ENCODE results near the gene CNDP2. TPM values are rescaled to one million over a fixed set of nuclear protein-coding genes. Genes with fewer than 3 reads are reported as not detected.

Gene CNDP2
- total and polyA plus RNA-seq, 2 of the 13 experiments (the other 11 are each of a cell fraction or from before 2014, with no cell fraction given): 64.7 to 80.8 TPM

DNA sequence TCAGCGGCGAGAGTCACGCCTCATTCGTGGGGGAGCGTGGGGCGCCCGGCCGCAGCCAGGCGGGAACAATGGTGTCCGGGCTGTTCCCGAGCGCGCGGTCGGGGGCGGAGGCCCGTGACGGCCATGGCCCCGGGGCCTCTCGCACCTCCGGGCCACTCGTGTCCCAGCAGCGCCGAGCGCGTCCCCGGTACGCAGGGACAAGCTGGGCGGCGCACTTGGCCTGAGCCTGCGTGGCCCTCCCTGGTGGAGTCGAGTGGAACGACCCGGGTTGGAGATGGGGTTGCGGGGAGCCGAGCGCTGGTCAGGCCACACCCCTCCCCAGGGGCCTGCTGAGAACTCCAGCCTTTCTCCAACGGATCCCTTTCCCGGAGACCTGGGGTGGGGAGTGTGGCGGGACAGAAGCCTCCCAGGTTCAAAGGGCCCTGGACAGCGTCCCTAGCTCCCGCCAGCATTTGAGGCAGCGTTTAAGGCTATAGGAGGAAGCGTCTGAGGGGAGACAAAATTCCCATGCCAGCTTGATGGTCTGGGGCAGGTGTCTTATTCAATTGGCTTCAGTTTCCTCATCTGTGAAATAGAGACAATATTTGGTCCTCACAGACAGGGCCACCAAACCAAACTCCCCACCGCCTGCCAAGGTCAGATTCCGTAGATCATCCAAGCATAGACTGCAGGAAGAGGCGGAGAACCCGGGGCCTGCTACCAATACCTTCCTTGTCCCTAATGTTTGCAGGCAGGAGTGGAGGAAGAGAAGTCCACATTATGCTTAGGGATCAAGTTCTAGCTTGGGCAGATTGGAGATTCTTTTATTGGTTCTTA lies 553 bp downstream of the CNDP2 start (continued):
- TF ChIP-seq LCORL (IDR thresholded peaks at IDR 0.05) (peak; percentile 44; the same call in 1 of the 2 replicates), LCORL (CRISPR knock-in tag; IDR thresholded peaks at IDR 0.05) (no peak), CREM (IDR thresholded peaks at IDR 0.05) (no peak), CREM (CRISPR knock-in tag; IDR thresholded peaks at IDR 0.05) (no peak), ATAD3A (CRISPR knock-in tag; IDR thresholded peaks at IDR 0.05) (no peak), MATR3 (CRISPR knock-in tag; IDR thresholded peaks at IDR 0.05) (no peak), GPN1 (CRISPR knock-in tag; IDR thresholded peaks at IDR 0.05; ENCODE audit: borderline replicate concordance) (no peak), MED13 (CRISPR knock-in tag; IDR thresholded peaks at IDR 0.05) (no peak; the same call in 1 of the 2 replicates), JUN (CRISPR knock-in tag; IDR thresholded peaks at IDR 0.05) (no peak), CENPX (CRISPR knock-in tag; IDR thresholded peaks at IDR 0.05) (no peak), ZBTB7B (CRISPR knock-in tag; IDR thresholded peaks at IDR 0.05) (no peak), ZNF343 (CRISPR knock-in tag; IDR thresholded peaks at IDR 0.05) (no peak), HNF4A (CRISPR knock-in tag; IDR thresholded peaks at IDR 0.05) (peak; percentile 5; the same call in 1 of the 2 replicates), IKZF1 (IDR thresholded peaks at IDR 0.05) (no peak), MAFK (conservative IDR thresholded peaks at IDR 0.05 in 1 of 2, IDR thresholded peaks at IDR 0.05 in 1 of 2; ENCODE audit: low read length in 2 of 2) (no peak), ZC3H4 (CRISPR knock-in tag; IDR thresholded peaks at IDR 0.05; ENCODE audit: borderline replicate concordance) (no peak), KLF16 (CRISPR knock-in tag; IDR thresholded peaks at IDR 0.05) (no peak; a peak in 1 of 4 replicates), ZNF713 (CRISPR knock-in tag; IDR thresholded peaks at IDR 0.05) (no peak), REPIN1 (CRISPR knock-in tag; IDR thresholded peaks at IDR 0.05; ENCODE audit: borderline replicate concordance, low read depth) (peak; percentile 8; the same call in 1 of the 2 replicates), ZBTB38 (CRISPR knock-in tag; IDR thresholded peaks at IDR 0.05) (peak; percentile 52; the same call in 1 of the 2 replicates)
- TF ChIP-seq, protein P1, sequence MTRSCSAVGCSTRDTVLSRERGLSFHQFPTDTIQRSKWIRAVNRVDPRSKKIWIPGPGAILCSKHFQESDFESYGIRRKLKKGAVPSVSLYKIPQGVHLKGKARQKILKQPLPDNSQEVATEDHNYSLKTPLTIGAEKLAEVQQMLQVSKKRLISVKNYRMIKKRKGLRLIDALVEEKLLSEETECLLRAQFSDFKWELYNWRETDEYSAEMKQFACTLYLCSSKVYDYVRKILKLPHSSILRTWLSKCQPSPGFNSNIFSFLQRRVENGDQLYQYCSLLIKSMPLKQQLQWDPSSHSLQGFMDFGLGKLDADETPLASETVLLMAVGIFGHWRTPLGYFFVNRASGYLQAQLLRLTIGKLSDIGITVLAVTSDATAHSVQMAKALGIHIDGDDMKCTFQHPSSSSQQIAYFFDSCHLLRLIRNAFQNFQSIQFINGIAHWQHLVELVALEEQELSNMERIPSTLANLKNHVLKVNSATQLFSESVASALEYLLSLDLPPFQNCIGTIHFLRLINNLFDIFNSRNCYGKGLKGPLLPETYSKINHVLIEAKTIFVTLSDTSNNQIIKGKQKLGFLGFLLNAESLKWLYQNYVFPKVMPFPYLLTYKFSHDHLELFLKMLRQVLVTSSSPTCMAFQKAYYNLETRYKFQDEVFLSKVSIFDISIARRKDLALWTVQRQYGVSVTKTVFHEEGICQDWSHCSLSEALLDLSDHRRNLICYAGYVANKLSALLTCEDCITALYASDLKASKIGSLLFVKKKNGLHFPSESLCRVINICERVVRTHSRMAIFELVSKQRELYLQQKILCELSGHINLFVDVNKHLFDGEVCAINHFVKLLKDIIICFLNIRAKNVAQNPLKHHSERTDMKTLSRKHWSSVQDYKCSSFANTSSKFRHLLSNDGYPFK (CRISPR knock-in tag; IDR thresholded peaks at IDR 0.05; ENCODE audit: borderline replicate concordance): no peak
- TF ChIP-seq, protein P2, sequence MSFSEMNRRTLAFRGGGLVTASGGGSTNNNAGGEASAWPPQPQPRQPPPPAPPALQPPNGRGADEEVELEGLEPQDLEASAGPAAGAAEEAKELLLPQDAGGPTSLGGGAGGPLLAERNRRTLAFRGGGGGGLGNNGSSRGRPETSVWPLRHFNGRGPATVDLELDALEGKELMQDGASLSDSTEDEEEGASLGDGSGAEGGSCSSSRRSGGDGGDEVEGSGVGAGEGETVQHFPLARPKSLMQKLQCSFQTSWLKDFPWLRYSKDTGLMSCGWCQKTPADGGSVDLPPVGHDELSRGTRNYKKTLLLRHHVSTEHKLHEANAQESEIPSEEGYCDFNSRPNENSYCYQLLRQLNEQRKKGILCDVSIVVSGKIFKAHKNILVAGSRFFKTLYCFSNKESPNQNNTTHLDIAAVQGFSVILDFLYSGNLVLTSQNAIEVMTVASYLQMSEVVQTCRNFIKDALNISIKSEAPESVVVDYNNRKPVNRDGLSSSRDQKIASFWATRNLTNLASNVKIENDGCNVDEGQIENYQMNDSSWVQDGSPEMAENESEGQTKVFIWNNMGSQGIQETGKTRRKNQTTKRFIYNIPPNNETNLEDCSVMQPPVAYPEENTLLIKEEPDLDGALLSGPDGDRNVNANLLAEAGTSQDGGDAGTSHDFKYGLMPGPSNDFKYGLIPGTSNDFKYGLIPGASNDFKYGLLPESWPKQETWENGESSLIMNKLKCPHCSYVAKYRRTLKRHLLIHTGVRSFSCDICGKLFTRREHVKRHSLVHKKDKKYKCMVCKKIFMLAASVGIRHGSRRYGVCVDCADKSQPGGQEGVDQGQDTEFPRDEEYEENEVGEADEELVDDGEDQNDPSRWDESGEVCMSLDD (CRISPR knock-in tag; IDR thresholded peaks at IDR 0.05; ENCODE audit: borderline replicate concordance): no peak
- TF ChIP-seq, protein P3, sequence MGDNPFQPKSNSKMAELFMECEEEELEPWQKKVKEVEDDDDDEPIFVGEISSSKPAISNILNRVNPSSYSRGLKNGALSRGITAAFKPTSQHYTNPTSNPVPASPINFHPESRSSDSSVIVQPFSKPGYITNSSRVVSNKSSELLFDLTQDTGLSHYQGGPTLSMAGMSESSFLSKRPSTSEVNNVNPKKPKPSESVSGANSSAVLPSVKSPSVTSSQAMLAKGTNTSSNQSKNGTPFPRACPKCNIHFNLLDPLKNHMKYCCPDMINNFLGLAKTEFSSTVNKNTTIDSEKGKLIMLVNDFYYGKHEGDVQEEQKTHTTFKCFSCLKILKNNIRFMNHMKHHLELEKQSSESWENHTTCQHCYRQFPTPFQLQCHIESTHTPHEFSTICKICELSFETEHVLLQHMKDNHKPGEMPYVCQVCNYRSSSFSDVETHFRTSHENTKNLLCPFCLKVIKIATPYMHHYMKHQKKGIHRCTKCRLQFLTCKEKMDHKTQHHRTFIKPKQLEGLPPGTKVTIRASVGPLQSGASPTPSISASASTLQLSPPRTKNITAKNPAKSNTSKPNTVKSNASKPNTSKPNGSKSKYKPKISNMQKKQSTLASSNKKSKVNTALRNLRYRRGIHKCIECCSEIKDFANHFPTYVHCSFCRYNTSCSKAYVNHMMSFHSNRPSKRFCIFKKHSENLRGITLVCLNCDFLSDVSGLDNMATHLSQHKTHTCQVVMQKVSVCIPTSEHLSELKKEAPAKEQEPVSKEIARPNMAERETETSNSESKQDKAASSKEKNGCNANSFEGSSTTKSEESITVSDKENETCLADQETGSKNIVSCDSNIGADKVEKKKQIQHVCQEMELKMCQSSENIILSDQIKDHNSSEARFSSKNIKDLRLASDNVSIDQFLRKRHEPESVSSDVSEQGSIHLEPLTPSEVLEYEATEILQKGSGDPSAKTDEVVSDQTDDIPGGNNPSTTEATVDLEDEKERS (CRISPR knock-in tag; IDR thresholded peaks at IDR 0.05): no peak

Data from HepG2 (cell line).